Mesenchymal stem cell (in vitro differentiated cells and primary cell): ENCODE data around the gene PKN3.

ENCODE experiments used
- DNase-seq: peaks from one replicate; pipeline ENCODE4 v3.0.0-alpha.2; 2013
- H2AFZ ChIP-seq: one replicate; pipeline ENCODE4 v1.6.1; 2013; ENCODE audit warnings: low read depth, mild to moderate bottlenecking, control low read depth, inconsistent platforms, low read length, moderate library complexity
- H2AK5ac ChIP-seq: 2 replicates; pipeline ENCODE4 v1.6.1; 2013; ENCODE audit warnings: low read length, moderate library complexity, mild to moderate bottlenecking, inconsistent platforms; ENCODE audit not compliant: severe bottlenecking
- H2BK120ac ChIP-seq: one replicate; pipeline ENCODE4 v1.6.1; 2013; ENCODE audit warnings: low read depth, mild to moderate bottlenecking, inconsistent platforms, low read length, moderate library complexity
- H2BK12ac ChIP-seq, 2 experiments: one replicate each; pipeline ENCODE4 v1.6.1; 2013; ENCODE audit warnings: inconsistent platforms in 2 of 2, low read length in 2 of 2, mild to moderate bottlenecking in 2 of 2, moderate library complexity in 2 of 2, control low read depth in 1 of 2
- H2BK15ac ChIP-seq: one replicate; pipeline ENCODE4 v1.6.1; 2013; ENCODE audit warnings: mild to moderate bottlenecking, low read depth, inconsistent platforms; ENCODE audit not compliant: poor library complexity, severe bottlenecking
- H2BK5ac ChIP-seq: 2 replicates; pipeline ENCODE4 v1.6.1; 2013; ENCODE audit warnings: low read depth, mild to moderate bottlenecking, low read length, control low read depth, inconsistent platforms; ENCODE audit not compliant: poor library complexity, severe bottlenecking
- H3K14ac ChIP-seq, 2 experiments: one replicate each; pipeline ENCODE4 v1.6.1; 2013; ENCODE audit warnings: inconsistent platforms in 2 of 2, low read length in 2 of 2, control low read depth in 1 of 2, mild to moderate bottlenecking in 1 of 2, moderate library complexity in 1 of 2
- H3K18ac ChIP-seq, 2 experiments: one replicate each; pipeline ENCODE4 v1.6.1; 2013; ENCODE audit warnings: inconsistent platforms in 2 of 2, low read length in 2 of 2, control low read depth in 1 of 2, low read depth in 1 of 2, mild to moderate bottlenecking in 1 of 2
- H3K23ac ChIP-seq, 2 experiments: one replicate each; pipeline ENCODE4 v1.6.1; 2013; ENCODE audit warnings: inconsistent platforms in 2 of 2, low read length in 2 of 2, mild to moderate bottlenecking in 2 of 2, moderate library complexity in 2 of 2, control low read depth in 1 of 2
- H3K27ac ChIP-seq: 2 replicates; pipeline ENCODE4 v1.5.1; 2013; ENCODE audit warnings: mild to moderate bottlenecking, moderate library complexity, low read length, control low read depth, inconsistent platforms; ENCODE audit not compliant: poor library complexity, severe bottlenecking
- H3K27me3 ChIP-seq, 2 experiments: 2 replicates each; pipeline versions ENCODE4 v1.6.1 to v1.7.0; 2013; ENCODE audit warnings: low read length in 2 of 2, mild to moderate bottlenecking in 2 of 2, moderate library complexity in 2 of 2, control low read depth in 1 of 2, inconsistent platforms in 1 of 2; ENCODE audit not compliant: control insufficient read depth in 1 of 2, insufficient read depth in 1 of 2
- H3K36me3 ChIP-seq, 2 experiments: 2 replicates each; pipeline versions ENCODE4 v1.6.1 to v1.7.0; 2013; ENCODE audit warnings: low read length in 2 of 2, control low read depth in 1 of 2, inconsistent platforms in 1 of 2, low read depth in 1 of 2, mild to moderate bottlenecking in 1 of 2; ENCODE audit not compliant: insufficient read depth in 2 of 2, control insufficient read depth in 1 of 2
- H3K4ac ChIP-seq, 2 experiments: one replicate each; pipeline ENCODE4 v1.6.1; 2013; ENCODE audit warnings: inconsistent platforms in 2 of 2, low read length in 2 of 2, mild to moderate bottlenecking in 2 of 2, moderate library complexity in 2 of 2, control low read depth in 1 of 2, low read depth in 1 of 2
- H3K4me1 ChIP-seq: 2 replicates; pipeline ENCODE4 v1.6.1; 2013; ENCODE audit warnings: low read depth, low read length, control low read depth; ENCODE audit not compliant: control insufficient read depth, insufficient read depth
- H3K4me2 ChIP-seq: 2 replicates; pipeline ENCODE4 v1.6.1; 2013; ENCODE audit warnings: low read length, mild to moderate bottlenecking, inconsistent platforms; ENCODE audit not compliant: poor library complexity, severe bottlenecking
- H3K4me3 ChIP-seq, 2 experiments: 2 replicates each; pipeline versions ENCODE4 v1.5.1 to v1.7.0; 2013; ENCODE audit warnings: low read length in 2 of 2, mild to moderate bottlenecking in 2 of 2, control low read depth in 1 of 2, low read depth in 1 of 2; ENCODE audit not compliant: insufficient read depth in 1 of 2
- H3K79me1 ChIP-seq: replicated peaks from 2 replicates; pipeline ENCODE4 v1.6.1; 2013; ENCODE audit warnings: mild to moderate bottlenecking, control low read depth, low read length, inconsistent platforms; ENCODE audit not compliant: poor library complexity, severe bottlenecking
- H3K9ac ChIP-seq: 2 replicates; pipeline ENCODE4 v1.7.0; 2013; ENCODE audit warnings: mild to moderate bottlenecking, low read length, moderate library complexity
- H3K9me3 ChIP-seq: 2 replicates; pipeline ENCODE4 v1.7.0; 2013; ENCODE audit warnings: mild to moderate bottlenecking, low read length; ENCODE audit not compliant: control insufficient read depth
- H4K8ac ChIP-seq: one replicate; pipeline ENCODE4 v1.6.1; 2013; ENCODE audit warnings: inconsistent platforms, mild to moderate bottlenecking, low read length, moderate library complexity
- H4K91ac ChIP-seq: one replicate; pipeline ENCODE4 v1.6.1; 2013; ENCODE audit warnings: mild to moderate bottlenecking, low read length, inconsistent platforms
- WGBS: methylation state at CpG from one replicate; pipeline ENCODE4 v1.1.7; 2013; ENCODE audit warnings: mixed read lengths; 5-methylcytosine and 5-hydroxymethylcytosine counted together

PKN3 gene

DNA sequence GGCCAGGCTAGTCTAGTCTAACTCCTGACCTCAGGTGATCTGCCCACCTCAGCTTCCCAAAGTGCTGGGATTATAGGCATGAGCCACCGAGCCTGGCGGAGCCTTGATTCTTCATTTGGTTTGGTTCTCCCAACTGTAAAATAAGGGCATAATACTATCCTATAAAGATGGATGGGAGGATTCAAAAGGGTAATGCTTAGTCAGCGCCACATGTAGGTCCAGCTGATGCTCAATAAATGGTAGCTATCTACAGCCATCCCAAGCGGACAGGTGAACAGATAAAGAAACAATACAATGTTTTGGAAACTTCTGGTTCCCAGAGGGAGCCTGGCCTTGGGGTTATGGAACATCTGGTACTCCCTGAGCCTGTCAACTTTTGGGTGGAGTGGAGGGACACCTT is 26.9 kb upstream of the PKN3 start:
- H3K36me3 ChIP-seq, result peaks cover 0 to 5% of the 10 kb centered on the region in 2 experiments
- H3K4me3 ChIP-seq, result no peak overlapping the region
- no peak overlapping the region for H3K4me2 ChIP-seq
- H2BK5ac ChIP-seq, result no peak overlapping the region
- peaks cover 9% of the 10 kb centered on the region for H3K79me1 ChIP-seq
- no peak overlapping the region for H3K23ac ChIP-seq
- H4K91ac ChIP-seq, result no peak overlapping the region
- H3K9me3 ChIP-seq, result no peaks in the 10 kb centered on the region
- H3K4ac ChIP-seq, result no peak overlapping the region
- no peak for DNase-seq
- no peak overlapping the region for H4K8ac ChIP-seq
- H2AK5ac ChIP-seq, result no peak overlapping the region
- no peak overlapping the region for H3K14ac ChIP-seq
- H3K18ac ChIP-seq, result no peak overlapping the region
- no peak overlapping the region for H3K27ac ChIP-seq
- H2BK15ac ChIP-seq, result no peak overlapping the region
- H2AFZ ChIP-seq, result no peak overlapping the region
- no peak overlapping the region for H2BK12ac ChIP-seq
- no peaks in the 10 kb centered on the region for H3K27me3 ChIP-seq
- no peak overlapping the region for H2BK120ac ChIP-seq
- no peak overlapping the region for H3K9ac ChIP-seq
- peaks cover 2% of the 10 kb centered on the region for H3K4me1 ChIP-seq
- 100% methylated on average over 4 of the region's 4 CpGs for WGBS

DNA sequence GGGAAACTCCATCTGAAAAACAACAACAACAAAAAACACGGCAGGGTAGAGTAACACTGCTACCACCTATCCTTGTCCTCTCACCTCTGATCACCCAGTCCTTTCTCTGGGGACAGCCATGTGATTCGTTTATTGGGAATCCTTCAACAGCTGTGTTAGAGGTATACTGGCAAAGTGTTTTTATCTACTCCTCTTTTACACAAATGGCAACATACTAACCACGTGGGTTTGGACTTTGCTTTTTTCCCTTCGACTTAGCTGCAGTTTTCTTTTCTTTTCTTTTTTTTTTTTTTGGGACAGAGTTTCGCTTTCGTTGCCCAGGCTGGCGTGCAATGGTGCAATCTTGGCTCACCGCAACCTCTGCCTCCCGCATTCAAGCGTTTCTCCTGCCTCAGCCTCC is 24.5 kb upstream of the PKN3 start:
- no peak overlapping the region for H4K8ac ChIP-seq
- H2AK5ac ChIP-seq, result no peak overlapping the region
- no peak overlapping the region for H2BK15ac ChIP-seq
- H3K9ac ChIP-seq, result no peak overlapping the region
- peaks cover 0 to 8% of the 10 kb centered on the region in 2 experiments for H3K36me3 ChIP-seq
- H2BK12ac ChIP-seq, result no peak overlapping the region
- H3K27me3 ChIP-seq, result no peaks in the 10 kb centered on the region
- no peak overlapping the region for H3K27ac ChIP-seq
- no peak overlapping the region for H3K14ac ChIP-seq
- H3K79me1 ChIP-seq, result peaks cover 17% of the 10 kb centered on the region
- 90% methylated on average over 10 of the region's 10 CpGs for WGBS
- H3K23ac ChIP-seq, result no peak overlapping the region
- H2BK5ac ChIP-seq, result no peak overlapping the region
- no peak overlapping the region for H2BK120ac ChIP-seq
- H3K4me2 ChIP-seq, result no peak overlapping the region
- DNase-seq, result no peak
- H3K4ac ChIP-seq, result no peak overlapping the region
- H2AFZ ChIP-seq, result no peak overlapping the region
- peaks cover 5% of the 10 kb centered on the region for H3K4me1 ChIP-seq
- no peak overlapping the region for H3K4me3 ChIP-seq
- no peak overlapping the region for H3K18ac ChIP-seq
- H3K9me3 ChIP-seq, result no peaks in the 10 kb centered on the region
- no peak overlapping the region for H4K91ac ChIP-seq

- peak overlapping the region; percentile 90 to 99 for H3K4ac ChIP-seq
- H3K14ac ChIP-seq, result peak overlapping the region in 1 of 2 experiments; percentile 16
- peak; percentile 51 for DNase-seq
- H2BK15ac ChIP-seq, result peak overlapping the region; percentile 80
- no peak overlapping the region for H2BK5ac ChIP-seq
- H3K79me1 ChIP-seq, result peaks cover 17% of the 10 kb centered on the region
- no peak overlapping the region for H2BK12ac ChIP-seq
- H4K91ac ChIP-seq, result peak overlapping the region; percentile 69
- H2BK120ac ChIP-seq, result peak overlapping the region; percentile 71
- H3K4me1 ChIP-seq, result peaks cover 31% of the 10 kb centered on the region
- H3K4me2 ChIP-seq, result peak overlapping the region; percentile 70
- H3K23ac ChIP-seq, result no peak overlapping the region
- H3K9ac ChIP-seq, result peak overlapping the region; percentile 91
- no peaks in the 10 kb centered on the region for H3K9me3 ChIP-seq
- no peaks in the 10 kb centered on the region for H3K27me3 ChIP-seq
- H3K36me3 ChIP-seq, result peaks cover 0 to 3% of the 10 kb centered on the region in 2 experiments
- peak overlapping the region; percentile 85 for H4K8ac ChIP-seq
- H3K18ac ChIP-seq, result peak overlapping the region; percentile 90 to 97
- peak overlapping the region; percentile 70 to 80 for H3K4me3 ChIP-seq
- no peak overlapping the region for H2AK5ac ChIP-seq
- 3% methylated on average over 8 of the region's 21 CpGs for WGBS
- no peak overlapping the region for H2AFZ ChIP-seq
- H3K27ac ChIP-seq, result peak overlapping the region; percentile 92
Observed at GRCh38 chr9:128683340-128684064, 18.8 kb upstream of the PKN3 start.

- DNase-seq, result no peak
Observed at GRCh38 chr9:128684065-128684324, 18.3 kb upstream of the PKN3 start.

More at GRCh38 chr9:128684065-128684324, 18.3 kb upstream of the PKN3 start:
- no peaks in the 10 kb centered on the region for H3K27me3 ChIP-seq
- H3K14ac ChIP-seq, result no peak overlapping the region
- WGBS, result 0% methylated on average over 3 of the region's 3 CpGs
- peak overlapping the region; percentile 90 for H2BK15ac ChIP-seq
- no peaks in the 10 kb centered on the region for H3K9me3 ChIP-seq
- peak overlapping the region; percentile 21 for H2BK5ac ChIP-seq
- peak overlapping the region; percentile 71 for H2BK120ac ChIP-seq
- H4K91ac ChIP-seq, result peak overlapping the region; percentile 74
- peak overlapping the region; percentile 88 for H4K8ac ChIP-seq
- peak overlapping the region; percentile 90 to 97 for H3K18ac ChIP-seq
- peaks cover 0 to 3% of the 10 kb centered on the region in 2 experiments for H3K36me3 ChIP-seq
- peak overlapping the region; percentile 90 to 99 for H3K4ac ChIP-seq
- H3K4me3 ChIP-seq, result peak overlapping the region; percentile 70 to 80
- peak overlapping the region in 1 of 2 experiments; percentile 40 for H2BK12ac ChIP-seq
- H3K79me1 ChIP-seq, result peaks cover 17% of the 10 kb centered on the region
- H3K9ac ChIP-seq, result peak overlapping the region; percentile 91
- H3K23ac ChIP-seq, result peak overlapping the region in 1 of 2 experiments; percentile 71
- peak overlapping the region; percentile 70 for H3K4me2 ChIP-seq
- H2AFZ ChIP-seq, result peak overlapping the region; percentile 47
- peaks cover 31% of the 10 kb centered on the region for H3K4me1 ChIP-seq
- H2AK5ac ChIP-seq, result peak overlapping the region; percentile 70
- peak overlapping the region; percentile 92 for H3K27ac ChIP-seq
